ENCODE measurements around the gene EEFSEC.

Gene EEFSEC

GRCh38 chr3:128408693-128409623 is 255.7 kb downstream of the EEFSEC start:
- Histone ChIP-seq H3K36me3 (ENCODE audit: insufficient read depth, low read length) (no peaks in the 10 kb centered on the region), H3K9ac (ENCODE audit: low read depth, low read length) (no peak overlapping the region), H3K9me3 (ENCODE audit: control insufficient read depth, insufficient read depth, low read length) (no peaks in the 10 kb centered on the region), H3K4me1 (ENCODE audit: insufficient read depth, low read length) (peaks cover 10% of the 10 kb centered on the region; the same call in 1 of the 2 replicates)

- Histone ChIP-seq H3K4me1 (ENCODE audit: insufficient read depth, low read length) (peaks cover 10% of the 10 kb centered on the region; the same call in 1 of the 2 replicates), H3K9me3 (ENCODE audit: control insufficient read depth, insufficient read depth, low read length) (no peaks in the 10 kb centered on the region), H3K9ac (ENCODE audit: low read depth, low read length) (no peak overlapping the region)
Measured at GRCh38 chr3:128409624-128410581, 256.6 kb downstream of the EEFSEC start.

GRCh38 chr3:128410669-128411573 is 257.6 kb downstream of the EEFSEC start:
- H3K9ac ChIP-seq (ENCODE audit: low read depth, low read length): no peak overlapping the region
- H3K9me3 ChIP-seq (ENCODE audit: control insufficient read depth, insufficient read depth, low read length): no peaks in the 10 kb centered on the region
- no peaks in the 10 kb centered on the region for H3K36me3 ChIP-seq (ENCODE audit: insufficient read depth, low read length)
- H3K4me1 ChIP-seq (ENCODE audit: insufficient read depth, low read length): peaks cover 10% of the 10 kb centered on the region; the same call in 1 of the 2 replicates

More at GRCh38 chr3:128409624-128410581, 256.6 kb downstream of the EEFSEC start:
- H3K36me3 ChIP-seq (ENCODE audit: insufficient read depth, low read length): no peaks in the 10 kb centered on the region

- Histone ChIP-seq H3K9me3 (ENCODE audit: control insufficient read depth, insufficient read depth, low read length) (no peaks in the 10 kb centered on the region), H3K9ac (ENCODE audit: low read depth, low read length) (no peak overlapping the region), H3K4me1 (ENCODE audit: insufficient read depth, low read length) (peaks cover 14% of the 10 kb centered on the region; the same call in 1 of the 2 replicates), H3K36me3 (ENCODE audit: insufficient read depth, low read length) (no peaks in the 10 kb centered on the region)
Measured at GRCh38 chr3:128411574-128412064, 258.3 kb downstream of the EEFSEC start.

GRCh38 chr3:128412180-128413002 is 259.1 kb downstream of the EEFSEC start:
- Histone ChIP-seq H3K9ac (ENCODE audit: low read depth, low read length) (no peak overlapping the region), H3K4me1 (ENCODE audit: insufficient read depth, low read length) (peaks cover 21% of the 10 kb centered on the region; the same call in 1 of the 2 replicates)

GRCh38 chr3:128413003-128413370 is 259.7 kb downstream of the EEFSEC start:
- Histone ChIP-seq H3K36me3 (ENCODE audit: insufficient read depth, low read length) (no peaks in the 10 kb centered on the region), H3K4me1 (ENCODE audit: insufficient read depth, low read length) (peaks cover 21% of the 10 kb centered on the region; the same call in 1 of the 2 replicates), H3K9ac (ENCODE audit: low read depth, low read length) (no peak overlapping the region), H3K9me3 (ENCODE audit: control insufficient read depth, insufficient read depth, low read length) (no peaks in the 10 kb centered on the region)

More at GRCh38 chr3:128412180-128413002, 259.1 kb downstream of the EEFSEC start:
- H3K9me3 ChIP-seq (ENCODE audit: control insufficient read depth, insufficient read depth, low read length): no peaks in the 10 kb centered on the region
- H3K36me3 ChIP-seq (ENCODE audit: insufficient read depth, low read length): no peaks in the 10 kb centered on the region

- peaks cover 21% of the 10 kb centered on the region; the same call in 1 of the 2 replicates for H3K4me1 ChIP-seq (ENCODE audit: insufficient read depth, low read length)
Measured at GRCh38 chr3:128413413-128414205, 260.3 kb downstream of the EEFSEC start.

GRCh38 chr3:128415200-128415772 is 262.0 kb downstream of the EEFSEC start:
- peaks cover 21% of the 10 kb centered on the region; the same call in 1 of the 2 replicates for H3K4me1 ChIP-seq (ENCODE audit: insufficient read depth, low read length)
- no peaks in the 10 kb centered on the region for H3K9me3 ChIP-seq (ENCODE audit: control insufficient read depth, insufficient read depth, low read length)
- H3K9ac ChIP-seq (ENCODE audit: low read depth, low read length): no peak overlapping the region
- no peaks in the 10 kb centered on the region for H3K36me3 ChIP-seq (ENCODE audit: insufficient read depth, low read length)

More at GRCh38 chr3:128413413-128414205, 260.3 kb downstream of the EEFSEC start:
- Histone ChIP-seq H3K9me3 (ENCODE audit: control insufficient read depth, insufficient read depth, low read length) (no peaks in the 10 kb centered on the region), H3K9ac (ENCODE audit: low read depth, low read length) (no peak overlapping the region), H3K36me3 (ENCODE audit: insufficient read depth, low read length) (no peaks in the 10 kb centered on the region)

- Histone ChIP-seq H3K9me3 (ENCODE audit: control insufficient read depth, insufficient read depth, low read length) (no peaks in the 10 kb centered on the region), H3K36me3 (ENCODE audit: insufficient read depth, low read length) (no peaks in the 10 kb centered on the region), H3K9ac (ENCODE audit: low read depth, low read length) (no peak overlapping the region), H3K4me1 (ENCODE audit: insufficient read depth, low read length) (peaks cover 21% of the 10 kb centered on the region; the same call in 1 of the 2 replicates)
Measured at GRCh38 chr3:128415773-128416577, 262.7 kb downstream of the EEFSEC start.

- no peaks in the 10 kb centered on the region for H3K9me3 ChIP-seq (ENCODE audit: control insufficient read depth, insufficient read depth, low read length)
- peaks cover 21% of the 10 kb centered on the region; the same call in 1 of the 2 replicates for H3K4me1 ChIP-seq (ENCODE audit: insufficient read depth, low read length)
- no peaks in the 10 kb centered on the region for H3K36me3 ChIP-seq (ENCODE audit: insufficient read depth, low read length)
- no peak overlapping the region for H3K9ac ChIP-seq (ENCODE audit: low read depth, low read length)
Measured at GRCh38 chr3:128416578-128417211, 263.4 kb downstream of the EEFSEC start.

GRCh38 chr3:128418900-128419299 is 265.6 kb downstream of the EEFSEC start:
- Histone ChIP-seq H3K4me1 (ENCODE audit: insufficient read depth, low read length) (peaks cover 10% of the 10 kb centered on the region; the same call in 1 of the 2 replicates), H3K9ac (ENCODE audit: low read depth, low read length) (no peak overlapping the region), H3K36me3 (ENCODE audit: insufficient read depth, low read length) (no peaks in the 10 kb centered on the region), H3K9me3 (ENCODE audit: control insufficient read depth, insufficient read depth, low read length) (no peaks in the 10 kb centered on the region)

Data from ES-I3 (cell line).